Endothelial cell of umbilical vein (primary cell): ENCODE measurements around the gene MYH9. TPM values are rescaled to one million over a fixed set of nuclear protein-coding genes. Genes with fewer than 3 reads are reported as not detected.

Experiments used
- BruUV-seq: library from RNA; stranded (reverse); fragments of 400-500 nt; replicated peaks from 2 replicates; lab custom pipeline; 2021; lab: Mats Ljungman, UMichigan
- CTCF ChIA-PET: fragments of 300-600, 350-600 bp; sonication (Branson Sonifier 250); formaldehyde crosslinking; loops from one replicate; lab custom pipeline; 2021; ENCODE audit warnings: antibody characterized with exemption, inconsistent platforms; lab: Charles Lee
- POLR2A ChIA-PET: fragments of 300-600, 350-600 bp; sonication (Branson Sonifier 250); formaldehyde crosslinking; loops from one replicate; lab custom pipeline; 2021; ENCODE audit warnings: antibody characterized with exemption, inconsistent platforms; lab: Charles Lee
- DNase-seq: peaks from one replicate; pipeline ENCODE4 v3.0.0-alpha.2; 2011; ENCODE audit warnings: low read depth, low spot score
- FAIRE-seq: peaks from 2 replicates; lab custom pipeline; 2011; peaks lifted over from hg19 to GRCh38; lab: Jason Lieb, UNC
- H2AFZ ChIP-seq: 2 replicates; pipeline ENCODE4 v1.6.0; 2012; ENCODE audit warnings: low read depth, low read length, control low read depth, inconsistent platforms
- H3K27ac ChIP-seq: 2 replicates; pipeline ENCODE4 v1.5.1; 2011; ENCODE audit warnings: low read depth, mild to moderate bottlenecking, control low read depth, low read length, moderate library complexity; ENCODE audit not compliant: insufficient read depth
- H3K27me3 ChIP-seq, 2 experiments: 2 replicates each; pipeline versions ENCODE4 v1.6.0 to v1.6.1; 2011; ENCODE audit warnings: low read length in 2 of 2, mixed read lengths in 1 of 2; ENCODE audit not compliant: control insufficient read depth in 2 of 2, insufficient read depth in 2 of 2
- H3K36me3 ChIP-seq, 2 experiments: 2 replicates in 1 of 2; 3 replicates in 1 of 2; pipeline ENCODE4 v1.5.1; 2011; ENCODE audit warnings: low read length in 2 of 2, mild to moderate bottlenecking in 1 of 2, moderate library complexity in 1 of 2; ENCODE audit not compliant: control insufficient read depth in 2 of 2, insufficient read depth in 2 of 2; ENCODE audit errors: extremely low read depth in 1 of 2
- H3K4me1 ChIP-seq: 3 replicates; pipeline ENCODE4 v1.5.1; 2011; ENCODE audit warnings: mild to moderate bottlenecking, low read length; ENCODE audit not compliant: control insufficient read depth, insufficient read depth; ENCODE audit errors: extremely low read depth
- H3K4me2 ChIP-seq: 2 replicates; pipeline ENCODE4 v1.6.1; 2011; ENCODE audit warnings: low read length, control low read depth, mixed read lengths; ENCODE audit not compliant: insufficient read depth
- H3K4me3 ChIP-seq, 3 experiments: fragments of 200-600 bp in 1 of 3; sonication (generic), shearing (Covaris generic) in 1 of 3; replicated peaks in 1 of 3; 2 replicates each; pipeline ENCODE4 v1.5.1; 2011 to 2016; ENCODE audit warnings: control low read depth in 3 of 3, low read length in 3 of 3, mild to moderate bottlenecking in 2 of 3, inconsistent platforms in 1 of 3, low read depth in 1 of 3, moderate library complexity in 1 of 3; ENCODE audit not compliant: insufficient read depth in 1 of 3
- H3K79me2 ChIP-seq: 2 replicates; pipeline ENCODE4 v1.6.0; 2012; ENCODE audit warnings: low read length, inconsistent platforms; ENCODE audit not compliant: control insufficient read depth, insufficient read depth
- H3K9ac ChIP-seq: replicated peaks from 2 replicates; pipeline ENCODE3; 2011; ENCODE audit warnings: low read length, control low read depth; ENCODE audit not compliant: insufficient read depth; ENCODE audit errors: extremely low read depth
- H3K9me1 ChIP-seq: replicated peaks from 3 replicates; pipeline ENCODE4 v1.6.0; 2011; ENCODE audit warnings: mild to moderate bottlenecking, low read length; ENCODE audit not compliant: control insufficient read depth, insufficient read depth; ENCODE audit errors: extremely low read depth
- H3K9me3 ChIP-seq: replicated peaks from 2 replicates; pipeline ENCODE4 v1.5.1; 2012; ENCODE audit warnings: low read length, inconsistent platforms; ENCODE audit not compliant: control insufficient read depth, insufficient read depth
- H4K20me1 ChIP-seq: replicated peaks from 2 replicates; pipeline ENCODE3; 2011; ENCODE audit warnings: mild to moderate bottlenecking, low read length; ENCODE audit not compliant: control insufficient read depth, insufficient read depth; ENCODE audit errors: extremely low read depth
- CTCF ChIP-seq, 2 donors: IDR thresholded peaks; 1 replicate in 1 of 2; 2 replicates in 1 of 2; pipeline ENCODE4 v1.5.1; 2011; ENCODE audit warnings: low read length in 2 of 2, mild to moderate bottlenecking in 2 of 2, moderate library complexity in 2 of 2, control low read depth in 1 of 2, inconsistent platforms in 1 of 2, low read depth in 1 of 2; ENCODE audit not compliant: insufficient read depth in 1 of 2; ENCODE audit errors: extremely low read depth in 1 of 2
- EZH2 ChIP-seq: IDR thresholded peaks from 2 replicates; pipeline ENCODE4 v1.6.1; 2012; ENCODE audit warnings: borderline replicate concordance, low read depth, mild to moderate bottlenecking, moderate library complexity, low read length, inconsistent platforms; ENCODE audit not compliant: severe bottlenecking
- FOS ChIP-seq: IDR thresholded peaks from 2 replicates; pipeline ENCODE4 v1.6.1; 2011; ENCODE audit warnings: mild to moderate bottlenecking, low read length, moderate library complexity, borderline replicate concordance; ENCODE audit not compliant: insufficient read depth
- GATA2 ChIP-seq: IDR thresholded peaks from 2 replicates; pipeline ENCODE4 v1.7.0; 2011; ENCODE audit warnings: low read depth, mild to moderate bottlenecking, moderate library complexity, mixed read lengths, low read length; ENCODE audit not compliant: insufficient read length, insufficient read depth
- JUN ChIP-seq: IDR thresholded peaks from 2 replicates; pipeline ENCODE4 v1.6.1; 2011; ENCODE audit warnings: borderline replicate concordance, low read depth; ENCODE audit not compliant: insufficient read length, insufficient read depth
- MAX ChIP-seq: IDR thresholded peaks from 2 replicates; pipeline ENCODE4 v1.6.1; 2011; ENCODE audit not compliant: insufficient read depth, insufficient read length
- MYC ChIP-seq: IDR thresholded peaks from one replicate; pipeline ENCODE4 v1.6.1; 2011; ENCODE audit warnings: mild to moderate bottlenecking, low read depth, low read length
- POLR2A ChIP-seq: IDR thresholded peaks from 2 replicates; pipeline ENCODE4 v1.6.1; 2012; ENCODE audit warnings: low read depth, mild to moderate bottlenecking, control low read depth, low read length
- POLR2AphosphoS5 ChIP-seq: IDR thresholded peaks from 2 replicates; pipeline ENCODE4 v1.6.1; 2012; ENCODE audit warnings: low read depth, mild to moderate bottlenecking, control low read depth, low read length, moderate library complexity; ENCODE audit not compliant: insufficient read depth
- dilution Hi-C: fragments of 300-500 bp; cut with MboI; formaldehyde crosslinking; loops from one replicate; pipeline ENCODE4 v1.15.0; 2019; ENCODE audit warnings: low sequenced_read_pairs; ENCODE audit not compliant: extremely low pct_ligation_motif_present
- intact Hi-C: fragments of 100-400 bp; cut with micrococcal nuclease; formaldehyde crosslinking; loops from one replicate; pipeline ENCODE4 v1.10.0; 2022
- polyA plus RNA-seq, 4 experiments: library from polyadenylated mRNA; depleted of rRNA in 3 of 4; stranded (reverse) in 3 of 4; unstranded in 1 of 4; fragments of >200 nt; gene quantifications; 2 replicates each; pipeline versions ENCODE4 v1.2.1 to v1.2.3, GENCODE V29; 2011 to 2012; ENCODE audit warnings: missing spikeins in 1 of 4
- total RNA-seq: library from RNA; stranded (reverse); gene quantifications from 2 replicates; pipeline ENCODE4 v1.2.3, GENCODE V29; 2021

The MYH9 gene
- total and polyA plus RNA-seq, 2 donors (not counting 3 experiments of a cell fraction or from before 2014, with no cell fraction given), result 188 to 1,413 TPM

- Histone ChIP-seq H3K4me2 (no peak overlapping the region), H3K9ac (no peak overlapping the region), H3K9me3 (no peaks in the 10 kb centered on the region), H3K27me3 (no peaks in the 10 kb centered on the region), H3K36me3 (no peaks in the 10 kb centered on the region), H3K27ac (no peak overlapping the region), H4K20me1 (no peaks in the 10 kb centered on the region), H3K4me1 (no peaks in the 10 kb centered on the region), H3K79me2 (no peaks in the 10 kb centered on the region), H3K9me1 (no peaks in the 10 kb centered on the region), H2AFZ (no peak overlapping the region), H3K4me3 (no peak overlapping the region)
- intact Hi-C loops (no loop called here), dilution Hi-C loops (no loop called here)
- FAIRE-seq (no peak), DNase-seq (no peak)
- BruUV-seq, result no TSS peak
- ChIA-PET POLR2A (no interaction called here), CTCF (no interaction called here)
- TF ChIP-seq POLR2A (no peak), MAX (no peak), FOS (no peak), JUN (no peak), MYC (no peak), GATA2 (no peak), EZH2 (no peak), CTCF (IDR thresholded peaks at IDR 0.05; ENCODE audit: extremely low read depth in 1 of 2, insufficient read depth in 1 of 2, low read depth in 1 of 2, low read length in 2 of 2) (no peak), POLR2AphosphoS5 (no peak)
These were observed 141.0 kb downstream of the MYH9 start for GRCh38 chr22:36246718-36247117.
